Occipital lobe (tissue), 2 donors: ENCODE measurements around the gene FCHSD2. TPM values are rescaled to one million over a fixed set of nuclear protein-coding genes. Genes with fewer than 3 reads are reported as not detected.
A peak's percentile ranks its signal among the peaks of the same experiment; 100 is the strongest.
"Not testable (repeated sequence)": the region's sequence is repeated elsewhere in the genome, so short reads cannot be mapped to it uniquely, and the experiment has no call there.

Experiments used
- DNase-seq: peaks from one replicate; lab custom pipeline; 2025; lab: John Stamatoyannopoulos, UW
- total RNA-seq: library from RNA; depleted of rRNA; stranded (reverse); fragments of >200 nt; gene quantifications from one replicate; pipeline ENCODE4 v1.2.3, GENCODE V29; 2014

FCHSD2 gene
- total RNA-seq, 1 donor from 2014 or later, result 46.6 TPM

- DNase-seq, result no peak
Measured at GRCh38 chr11:72842653-72843330, 299.3 kb downstream of the FCHSD2 start.

- DNase-seq, result no peak
Measured at GRCh38 chr11:72842126-72842525, 300.0 kb downstream of the FCHSD2 start.

- no peak for DNase-seq
Measured at GRCh38 chr11:72841397-72841796, 300.7 kb downstream of the FCHSD2 start.

- DNase-seq, result no peak
Measured at GRCh38 chr11:72840780-72841179, 301.3 kb downstream of the FCHSD2 start.

- DNase-seq, result no peak
Measured at GRCh38 chr11:72838691-72839305, 303.3 kb downstream of the FCHSD2 start.

GRCh38 chr11:72836111-72836510 is 306.0 kb downstream of the FCHSD2 start:
- no peak for DNase-seq

GRCh38 chr11:72834905-72835304 is 307.2 kb downstream of the FCHSD2 start:
- no peak for DNase-seq

GRCh38 chr11:72833811-72834493 is 308.2 kb downstream of the FCHSD2 start:
- DNase-seq, result no peak

GRCh38 chr11:72833083-72833733 is 308.9 kb downstream of the FCHSD2 start:
- DNase-seq, result no peak

- no peak for DNase-seq
Measured at GRCh38 chr11:72832301-72833082, 309.6 kb downstream of the FCHSD2 start.

GRCh38 chr11:72831521-72832300 is 310.4 kb downstream of the FCHSD2 start:
- peak; percentile 68 for DNase-seq

- no peak for DNase-seq
Measured at GRCh38 chr11:72829884-72830533, 312.1 kb downstream of the FCHSD2 start.

- no peak for DNase-seq
Measured at GRCh38 chr11:72829178-72829577, 312.9 kb downstream of the FCHSD2 start.

- DNase-seq, result no peak
Measured at GRCh38 chr11:72828692-72829101, 313.4 kb downstream of the FCHSD2 start.

GRCh38 chr11:72828081-72828567 is 314.0 kb downstream of the FCHSD2 start:
- DNase-seq, result no peak

- DNase-seq, result not testable (repeated sequence)
Measured at GRCh38 chr11:72827656-72828055, 314.5 kb downstream of the FCHSD2 start.

- DNase-seq, result no peak
Measured at GRCh38 chr11:72826942-72827480, 315.1 kb downstream of the FCHSD2 start.

GRCh38 chr11:72826191-72826941 is 315.8 kb downstream of the FCHSD2 start:
- no peak for DNase-seq

GRCh38 chr11:72825661-72826060 is 316.5 kb downstream of the FCHSD2 start:
- DNase-seq, result no peak
